Esophagus squamous epithelium (tissue), 5 donors: ENCODE results near the gene SPINT2. TPM values are rescaled to one million over a fixed set of nuclear protein-coding genes. Genes with fewer than 3 reads are reported as not detected.
A peak's percentile ranks its signal among the peaks of the same experiment; 100 is the strongest.
"Not testable (repeated sequence)": the region's sequence is repeated elsewhere in the genome, so short reads cannot be mapped to it uniquely, and the experiment has no call there.

Experiments
- DNase-seq: peaks from one replicate; lab custom pipeline; 2025; lab: John Stamatoyannopoulos, UW
- H3K27ac ChIP-seq, 4 donors: fragments of 200-600 bp; sonication (generic); one replicate each; pipeline ENCODE4 v1.5.1; 2016 to 2019; ENCODE audit warnings: mild to moderate bottlenecking in 1 of 4
- H3K27me3 ChIP-seq, 4 donors: fragments of 200-600 bp; sonication (generic); 1 replicate in 3 of 4; 2 replicates in 1 of 4; pipeline versions ENCODE4 v1.5.1 to v1.6.0; 2017 to 2021; ENCODE audit warnings: antibody characterized with exemption in 1 of 4
- H3K36me3 ChIP-seq, 3 donors: fragments of 200-600 bp; sonication (generic); one replicate each; pipeline ENCODE4 v1.5.1; 2016 to 2019
- H3K4me1 ChIP-seq, 3 donors: fragments of 200-600 bp; sonication (generic); one replicate each; pipeline ENCODE4 v1.5.1; 2017 to 2019
- H3K4me3 ChIP-seq, 4 donors: fragments of 200-600 bp; sonication (generic); 1 replicate in 3 of 4; 2 replicates in 1 of 4; pipeline ENCODE4 v1.5.1; 2016 to 2019; ENCODE audit warnings: mild to moderate bottlenecking in 2 of 4, moderate library complexity in 1 of 4
- H3K9me3 ChIP-seq, 3 donors: fragments of 200-600 bp; sonication (generic); one replicate each; pipeline ENCODE4 v1.5.1; 2016 to 2019
- CTCF ChIP-seq, 6 experiments: fragments of 450-650 bp in 4 of 6; fragments of 200-600 bp in 2 of 6; sonication (generic) in 2 of 6; IDR thresholded peaks; one replicate each; pipeline ENCODE4 v1.5.1; 2016 to 2019; ENCODE audit warnings: antibody characterized with exemption in 6 of 6, mild to moderate bottlenecking in 4 of 6, moderate library complexity in 4 of 6
- POLR2A ChIP-seq, 4 donors: fragments of 450-650 bp; IDR thresholded peaks; one replicate each; pipeline ENCODE4 v1.6.1; 2017; ENCODE audit warnings: antibody characterized with exemption in 4 of 4, mild to moderate bottlenecking in 4 of 4, moderate library complexity in 3 of 4
- WGBS, 2 donors: methylation state at CpG; one replicate each; pipeline ENCODE4 v1.1.5; 2018; 5-methylcytosine and 5-hydroxymethylcytosine counted together
- intact Hi-C: fragments of 100-400 bp; cut with DNase I; formaldehyde crosslinking; loops from one replicate; pipeline ENCODE4 v1.15.0; 2022
- total RNA-seq, 4 donors: library from RNA; depleted of rRNA; stranded (reverse); fragments of >200 nt; gene quantifications; one replicate each; pipeline ENCODE4 v1.1.0, GENCODE V29; 2016
- donor health status: DM: yes; HTN: yes; CAD: no.

SPINT2 gene
- total RNA-seq, 4 donors from 2014 or later, result 345 to 663 (median 433) TPM

GRCh38 chr19:38224014-38224862 is 40.1 kb upstream of the SPINT2 start, which contains the start of gene DPF1:
DPF1 (minus strand) TSS chr19:38224222; CDS start chr19:38224142, 80 bp downstream.
- Histone ChIP-seq H3K27me3 (peaks cover 15 to 95% (median 35%) of the 10 kb centered on the region in 4 donors), H3K4me3 (peak within 1 kb of the TSS; percentile 27 to 66 (median 35)), H3K4me1 (peaks cover 20 to 38% (median 22%) of the 10 kb centered on the region in 3 donors), H3K36me3 (no peaks in the 10 kb centered on the region), H3K9me3 (no peaks in the 10 kb centered on the region), H3K27ac (no peak within 1 kb of the TSS)
- TF ChIP-seq CTCF (IDR thresholded peaks at IDR 0.05), result peak in 1 of 6 experiments; percentile 24
- no peak for TF ChIP-seq POLR2A (IDR thresholded peaks at IDR 0.05)
- WGBS, 2 donors, result 1% methylated on average over 19 of the region's 61 CpGs; no CpG with 5 or more reads in 1 of the 2 donors
- intact Hi-C loops, result no loop called here
- DNase-seq, result no peak

- intact Hi-C loops, result loop anchor here (5.0 kb wide), 1 partner anchor 323 kb away; no protein-coding TSS in a partner anchor
- not testable (repeated sequence) for H3K4me3 ChIP-seq, H3K9me3 ChIP-seq, H3K27ac ChIP-seq, H3K36me3 ChIP-seq, DNase-seq
- 86 to 87% methylated on average over 5 to 6 of the region's 6 CpGs for WGBS, 2 donors
- H3K4me1 ChIP-seq, result peaks cover 22 to 44% (median 25%) of the 10 kb centered on the region in 3 donors
- peaks cover 15 to 95% (median 35%) of the 10 kb centered on the region in 4 donors for H3K27me3 ChIP-seq
Observed at GRCh38 chr19:38224863-38225218, 39.5 kb upstream of the SPINT2 start.

- intact Hi-C loops, result loop anchor here (5.0 kb wide), 1 partner anchor 325 kb away; no protein-coding TSS in a partner anchor
- Histone ChIP-seq H3K36me3 (no peaks in the 10 kb centered on the region), H3K27ac (no peak overlapping the region), H3K4me1 (peaks cover 22 to 41% (median 25%) of the 10 kb centered on the region in 3 donors), H3K9me3 (no peaks in the 10 kb centered on the region), H3K4me3 (no peak overlapping the region), H3K27me3 (peaks cover 15 to 100% (median 34%) of the 10 kb centered on the region in 4 donors)
- TF ChIP-seq CTCF (IDR thresholded peaks at IDR 0.05) (no peak), POLR2A (IDR thresholded peaks at IDR 0.05) (no peak)
- DNase-seq, result no peak
- WGBS, 2 donors, result 49 to 67% methylated on average over 5 to 7 of the region's 11 CpGs
Observed at GRCh38 chr19:38227287-38228004, 36.9 kb upstream of the SPINT2 start.

- intact Hi-C loops, result loop anchor here (5.0 kb wide), 1 partner anchor 326 kb away; no protein-coding TSS in a partner anchor
- Histone ChIP-seq H3K4me1 (peaks cover 22 to 39% (median 25%) of the 10 kb centered on the region in 3 donors), H3K27me3 (peaks cover 15 to 100% (median 31%) of the 10 kb centered on the region in 4 donors), H3K27ac (no peak overlapping the region), H3K36me3 (no peaks in the 10 kb centered on the region), H3K4me3 (peak overlapping the region in 2 of 4 donors; percentile 9 to 47), H3K9me3 (no peaks in the 10 kb centered on the region)
- no CpG with 5 or more reads among the region's 16 CpGs for WGBS, 2 donors
- no peak for DNase-seq
- TF ChIP-seq CTCF (IDR thresholded peaks at IDR 0.05) (no peak), POLR2A (IDR thresholded peaks at IDR 0.05) (no peak)
Observed at GRCh38 chr19:38228005-38228377, 36.4 kb upstream of the SPINT2 start.
